ENCODE measurements around the gene PRKCH.

PRKCH gene

GRCh38 chr14:61476754-61477410 is 155.5 kb downstream of the PRKCH start:
- no peaks in the 10 kb centered on the region for H3K9me3 ChIP-seq (ENCODE audit: control insufficient read depth, insufficient read depth, low read depth, low read length)
- H3K36me3 ChIP-seq (ENCODE audit: control insufficient read depth in 2 of 2, insufficient read depth in 1 of 2, low read length in 2 of 2), result no peaks in the 10 kb centered on the region
- H3K27ac ChIP-seq (ENCODE audit: extremely low read depth, low read depth, low read length), result no peak overlapping the region
- no peak overlapping the region for H3K4me3 ChIP-seq (ENCODE audit: low read depth, low read length)
- H3K4me1 ChIP-seq (ENCODE audit: control insufficient read depth, insufficient read depth, low read length), result peaks cover 5% of the 10 kb centered on the region
- TF ChIP-seq WT1 (tag by site-specific recombination; IDR thresholded peaks at IDR 0.05) (0 out of 2 replicates have a peak, but pooled peaks have one; percentile 21), ZNF629 (tag by site-specific recombination; IDR thresholded peaks at IDR 0.05) (peak; percentile 23; the same call in 1 of the 2 replicates), ZNF16 (tag by site-specific recombination; IDR thresholded peaks at IDR 0.05; ENCODE audit: low read depth) (no peak)
- CTCF ChIA-PET, result interaction anchor here (0.5 to 2.9 kb wide), 13 partner anchors 9 to 361 kb away, joined by 3 to 14 read pairs (median 5); no protein-coding TSS in a partner anchor
- POLR2A ChIA-PET, result no interaction called here

GRCh38 chr14:61477712-61478462 is 156.5 kb downstream of the PRKCH start:
- ChIA-PET POLR2A (interaction anchor here (0.9 kb wide), 1 partner anchor 217 kb away, joined by 3 read pairs; the partner anchor contains the start of gene HIF1A), CTCF (interaction anchor here (1.1 to 1.6 kb wide), 3 partner anchors 7 to 360 kb away, joined by 3 to 5 read pairs (median 5); no protein-coding TSS in a partner anchor)
- Histone ChIP-seq H3K4me3 (ENCODE audit: low read depth, low read length) (no peak overlapping the region), H3K36me3 (ENCODE audit: control insufficient read depth in 2 of 2, insufficient read depth in 1 of 2, low read length in 2 of 2) (no peaks in the 10 kb centered on the region), H3K9me3 (ENCODE audit: control insufficient read depth, insufficient read depth, low read depth, low read length) (no peaks in the 10 kb centered on the region), H3K4me1 (ENCODE audit: control insufficient read depth, insufficient read depth, low read length) (no peaks in the 10 kb centered on the region; the same call in 1 of the 2 replicates), H3K27ac (ENCODE audit: extremely low read depth, low read depth, low read length) (no peak overlapping the region)
- TF ChIP-seq PATZ1 (tag by site-specific recombination; IDR thresholded peaks at IDR 0.05) (no peak), ZNF548 (tag by site-specific recombination; IDR thresholded peaks at IDR 0.05) (no peak), SCRT1 (tag by site-specific recombination; IDR thresholded peaks at IDR 0.05; ENCODE audit: borderline replicate concordance) (no peak), ZNF791 (tag by site-specific recombination; IDR thresholded peaks at IDR 0.05) (no peak), ZNF202 (tag by site-specific recombination; IDR thresholded peaks at IDR 0.05; ENCODE audit: borderline replicate concordance) (no peak), ZNF23 (tag by site-specific recombination; IDR thresholded peaks at IDR 0.05; ENCODE audit: borderline replicate concordance) (no peak), ZNF248 (tag by site-specific recombination; IDR thresholded peaks at IDR 0.05) (no peak), ZNF274 (IDR thresholded peaks at IDR 0.05; ENCODE audit: low read length) (no peak), ZNF274 (tag by site-specific recombination; IDR thresholded peaks at IDR 0.05; ENCODE audit: borderline replicate concordance) (no peak), ZNF677 (tag by site-specific recombination; IDR thresholded peaks at IDR 0.05) (no peak), ZNF544 (tag by site-specific recombination; IDR thresholded peaks at IDR 0.05) (no peak), PRDM2 (tag by site-specific recombination; IDR thresholded peaks at IDR 0.05; ENCODE audit: borderline replicate concordance) (no peak), SP7 (tag by site-specific recombination; IDR thresholded peaks at IDR 0.05) (no peak), ZNF2 (tag by site-specific recombination; IDR thresholded peaks at IDR 0.05) (no peak)
- TF ChIP-seq, protein P1, sequence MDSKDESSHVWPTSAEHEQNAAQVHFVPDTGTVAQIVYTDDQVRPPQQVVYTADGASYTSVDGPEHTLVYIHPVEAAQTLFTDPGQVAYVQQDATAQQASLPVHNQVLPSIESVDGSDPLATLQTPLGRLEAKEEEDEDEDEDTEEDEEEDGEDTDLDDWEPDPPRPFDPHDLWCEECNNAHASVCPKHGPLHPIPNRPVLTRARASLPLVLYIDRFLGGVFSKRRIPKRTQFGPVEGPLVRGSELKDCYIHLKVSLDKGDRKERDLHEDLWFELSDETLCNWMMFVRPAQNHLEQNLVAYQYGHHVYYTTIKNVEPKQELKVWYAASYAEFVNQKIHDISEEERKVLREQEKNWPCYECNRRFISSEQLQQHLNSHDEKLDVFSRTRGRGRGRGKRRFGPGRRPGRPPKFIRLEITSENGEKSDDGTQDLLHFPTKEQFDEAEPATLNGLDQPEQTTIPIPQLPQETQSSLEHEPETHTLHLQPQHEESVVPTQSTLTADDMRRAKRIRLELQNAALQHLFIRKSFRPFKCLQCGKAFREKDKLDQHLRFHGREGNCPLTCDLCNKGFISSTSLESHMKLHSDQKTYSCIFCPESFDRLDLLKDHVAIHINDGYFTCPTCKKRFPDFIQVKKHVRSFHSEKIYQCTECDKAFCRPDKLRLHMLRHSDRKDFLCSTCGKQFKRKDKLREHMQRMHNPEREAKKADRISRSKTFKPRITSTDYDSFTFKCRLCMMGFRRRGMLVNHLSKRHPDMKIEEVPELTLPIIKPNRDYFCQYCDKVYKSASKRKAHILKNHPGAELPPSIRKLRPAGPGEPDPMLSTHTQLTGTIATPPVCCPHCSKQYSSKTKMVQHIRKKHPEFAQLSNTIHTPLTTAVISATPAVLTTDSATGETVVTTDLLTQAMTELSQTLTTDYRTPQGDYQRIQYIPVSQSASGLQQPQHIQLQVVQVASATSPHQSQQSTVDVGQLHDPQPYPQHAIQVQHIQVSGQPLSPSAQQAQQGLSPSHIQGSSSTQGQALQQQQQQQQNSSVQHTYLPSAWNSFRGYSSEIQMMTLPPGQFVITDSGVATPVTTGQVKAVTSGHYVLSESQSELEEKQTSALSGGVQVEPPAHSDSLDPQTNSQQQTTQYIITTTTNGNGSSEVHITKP (tag by site-specific recombination; IDR thresholded peaks at IDR 0.05), result no peak
- TF ChIP-seq, protein P2, sequence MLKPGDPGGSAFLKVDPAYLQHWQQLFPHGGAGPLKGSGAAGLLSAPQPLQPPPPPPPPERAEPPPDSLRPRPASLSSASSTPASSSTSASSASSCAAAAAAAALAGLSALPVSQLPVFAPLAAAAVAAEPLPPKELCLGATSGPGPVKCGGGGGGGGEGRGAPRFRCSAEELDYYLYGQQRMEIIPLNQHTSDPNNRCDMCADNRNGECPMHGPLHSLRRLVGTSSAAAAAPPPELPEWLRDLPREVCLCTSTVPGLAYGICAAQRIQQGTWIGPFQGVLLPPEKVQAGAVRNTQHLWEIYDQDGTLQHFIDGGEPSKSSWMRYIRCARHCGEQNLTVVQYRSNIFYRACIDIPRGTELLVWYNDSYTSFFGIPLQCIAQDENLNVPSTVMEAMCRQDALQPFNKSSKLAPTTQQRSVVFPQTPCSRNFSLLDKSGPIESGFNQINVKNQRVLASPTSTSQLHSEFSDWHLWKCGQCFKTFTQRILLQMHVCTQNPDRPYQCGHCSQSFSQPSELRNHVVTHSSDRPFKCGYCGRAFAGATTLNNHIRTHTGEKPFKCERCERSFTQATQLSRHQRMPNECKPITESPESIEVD (tag by site-specific recombination; IDR thresholded peaks at IDR 0.05), result no peak
